HepG2 (cell line): ENCODE results near the gene GCM1. TPM values are rescaled to one million over a fixed set of nuclear protein-coding genes. Genes with fewer than 3 reads are reported as not detected.

Experiments
- ATAC-seq: fragments of 200-7000 bp; cut with Tn5 transposase; 3 replicates; pipeline ENCODE4 v1.9.1; 2020; ENCODE audit warnings: mild to moderate bottlenecking, moderate library complexity
- BruUV-seq: library from RNA; stranded (reverse); fragments of 400-500 nt; replicated peaks from 2 replicates; lab custom pipeline; 2021; lab: Mats Ljungman, UMichigan
- CTCF ChIA-PET: fragments of 300-600 bp; formaldehyde crosslinking; extraction: SDS; loops from one replicate; lab custom pipeline; 2021; ENCODE audit warnings: low total read pairs, inconsistent platforms, low intra/inter-chr PET ratio; lab: Yijun Ruan, JAX
- POLR2A ChIA-PET: fragments of 350-600 bp; sonication (Branson Sonifier 250); formaldehyde crosslinking; loops from one replicate; lab custom pipeline; 2020; ENCODE audit warnings: antibody characterized with exemption, inconsistent platforms; lab: Yijun Ruan, JAX
- DNase-seq: peaks from one replicate; pipeline ENCODE4 v3.0.0-alpha.2; 2015; ENCODE audit warnings: low spot score
- FAIRE-seq: peaks from 3 replicates; lab custom pipeline; 2011; peaks lifted over from hg19 to GRCh38; lab: Jason Lieb, UNC
- H2AFZ ChIP-seq: one replicate; pipeline ENCODE4 v1.6.1; 2011; ENCODE audit warnings: low read length, inconsistent platforms
- H3K27ac ChIP-seq: fragments of 300-600 bp; 3 replicates; pipeline ENCODE4 v1.8.0; 2011; ENCODE audit warnings: mixed run types, mild to moderate bottlenecking, mixed read lengths, low read length, inconsistent platforms; ENCODE audit not compliant: insufficient read depth; ENCODE audit errors: extremely low read length
- H3K27me3 ChIP-seq, 2 experiments: fragments of 200-600 bp in 1 of 2; 2 replicates in 1 of 2; 3 replicates in 1 of 2; pipeline versions ENCODE4 v1.6.0 to v1.8.0; 2011; ENCODE audit warnings: low read length in 2 of 2, mild to moderate bottlenecking in 2 of 2, moderate library complexity in 2 of 2, inconsistent platforms in 1 of 2; ENCODE audit not compliant: insufficient read depth in 2 of 2, control insufficient read depth in 1 of 2
- H3K36me3 ChIP-seq, 2 experiments: fragments of 200-600 bp in 1 of 2; replicated peaks in 1 of 2; 2 replicates in 1 of 2; 3 replicates in 1 of 2; pipeline versions ENCODE4 v1.5.1 to v1.8.0; 2011; ENCODE audit warnings: low read length in 2 of 2, inconsistent platforms in 1 of 2; ENCODE audit not compliant: insufficient read depth in 2 of 2, control insufficient read depth in 1 of 2
- H3K4me1 ChIP-seq: 2 replicates; pipeline ENCODE4 v1.5.1; 2012; ENCODE audit warnings: low read length, inconsistent platforms; ENCODE audit not compliant: insufficient read depth
- H3K4me2 ChIP-seq: 2 replicates; pipeline ENCODE4 v1.6.0; 2011; ENCODE audit warnings: low read depth, low read length, inconsistent platforms
- H3K4me3 ChIP-seq, 3 experiments: fragments of 200-600 bp in 1 of 3; sonication (generic), shearing (Covaris generic) in 1 of 3; replicated peaks in 1 of 3; 2 replicates each; pipeline ENCODE4 v1.5.1; 2011 to 2016; ENCODE audit warnings: low read length in 3 of 3, inconsistent platforms in 2 of 3, low read depth in 2 of 3, mild to moderate bottlenecking in 2 of 3, control low read depth in 1 of 3, mixed read lengths in 1 of 3; ENCODE audit not compliant: insufficient read depth in 1 of 3
- H3K79me2 ChIP-seq: one replicate; pipeline ENCODE4 v1.6.1; 2011; ENCODE audit warnings: low read length, inconsistent platforms; ENCODE audit not compliant: insufficient read depth
- H3K9ac ChIP-seq: 2 replicates; pipeline ENCODE4 v1.6.0; 2011; ENCODE audit warnings: mild to moderate bottlenecking, low read depth, low read length, inconsistent platforms; ENCODE audit not compliant: insufficient read depth
- H3K9me3 ChIP-seq: 2 replicates; pipeline ENCODE4 v1.5.1; 2012; ENCODE audit warnings: mild to moderate bottlenecking, low read length
- H4K20me1 ChIP-seq: 2 replicates; pipeline ENCODE4 v1.6.0; 2011; ENCODE audit warnings: inconsistent platforms, mild to moderate bottlenecking, low read length, moderate library complexity; ENCODE audit not compliant: insufficient read depth
- KLF12 ChIP-seq: sonication (generic); formaldehyde crosslinking; IDR thresholded peaks from 2 replicates; pipeline ENCODE4 v1.4.0; 2020; ENCODE audit warnings: missing genetic modification reagents, borderline replicate concordance
- MAFK ChIP-seq, 2 experiments: IDR thresholded peaks in 1 of 2; conservative IDR thresholded peaks in 1 of 2; 2 replicates each; pipeline ENCODE4 v1.6.1; 2011; ENCODE audit warnings: improper control_type of control experiment in 2 of 2, low read length in 2 of 2
- PRDM10 ChIP-seq: sonication (generic); formaldehyde crosslinking; IDR thresholded peaks from 2 replicates; pipeline ENCODE4 v1.4.0; 2020; ENCODE audit warnings: low read depth, missing genetic modification reagents
- RBM22 ChIP-seq: fragments of 200-400 bp; formaldehyde crosslinking; optimal IDR thresholded peaks from 2 replicates; pipeline ENCODE3; 2017; ENCODE audit warnings: mild to moderate bottlenecking, low read length, moderate library complexity
- ZBTB25 ChIP-seq: IDR thresholded peaks from 2 replicates; pipeline ENCODE4 v1.6.1; 2018; ENCODE audit warnings: missing genetic modification reagents
- ZNF770 ChIP-seq: sonication (generic); formaldehyde crosslinking; IDR thresholded peaks from 2 replicates; pipeline ENCODE4 v1.5.0; 2020; ENCODE audit warnings: mild to moderate bottlenecking, missing genetic modification reagents
- WGBS: methylation state at CpG from one replicate; pipeline ENCODE4 v1.1.6; 2017; ENCODE audit warnings: low lambda C conversion rate; 5-methylcytosine and 5-hydroxymethylcytosine counted together
- in situ Hi-C: cut with HindIII; loops from 2 replicates; pipeline ENCODE4 v1.10.0; 2017; ENCODE audit warnings: low pct_unique_long_range_greater_than_20kb; ENCODE audit not compliant: extremely low pct_ligation_motif_present
- intact Hi-C: fragments of 100-400 bp; cut with micrococcal nuclease; formaldehyde crosslinking; loops from one replicate; pipeline ENCODE4 v1.10.0; 2022; ENCODE audit not compliant: unreplicated experiment
- polyA plus RNA-seq, 8 experiments: library from polyadenylated mRNA; depleted of rRNA in 3 of 8; stranded (reverse) in 7 of 8; unstranded in 1 of 8; fragments of >200 nt; fragmentation: Illumina TruSeq in 4 of 8; extraction: Trizol in 4 of 8; gene quantifications; 2 replicates each; pipeline versions ENCODE4 v1.2.1 to v1.2.3, GENCODE V29; 2011 to 2016; ENCODE audit warnings: low read depth in 4 of 8, missing spikeins in 1 of 8, mixed read lengths in 1 of 8; ENCODE audit not compliant: insufficient read depth in 1 of 8
- total RNA-seq, 5 experiments: library from RNA; depleted of rRNA; stranded (reverse); fragments of >200 nt; fragmentation: Illumina TruSeq; extraction: Trizol; gene quantifications; 2 replicates each; pipeline ENCODE4 v1.2.3, GENCODE V29; 2016; ENCODE audit warnings: low read depth in 1 of 5

Gene GCM1
- total and polyA plus RNA-seq, 2 of the 13 experiments (the other 11 are each of a cell fraction or from before 2014, with no cell fraction given), result 0.04 to 0.13 TPM

GRCh38 chr6:53175027-53175426, 26.4 kb upstream of the GCM1 start (continued):
- no peak for TF ChIP-seq ZNF770 (CRISPR knock-in tag)
- no peak for TF ChIP-seq ZBTB25 (CRISPR knock-in tag)
- TF ChIP-seq KLF12, result no peak
- TF ChIP-seq RBM22, result no peak

- DNase-seq, result no peak
- H3K79me2 ChIP-seq, result no peaks in the 10 kb centered on the region
- intact Hi-C loops (loop anchor here (1.0 to 5.0 kb wide), 6 partner anchors 122 to 555 kb away; partner anchors contain the start of gene ELOVL5), in situ Hi-C loops (loop anchor here (5.0 to 25.0 kb wide), 3 partner anchors 122 to 540 kb away; no protein-coding TSS in a partner anchor)
- peak; percentile 16; the same call in 2 of the 3 replicates for ATAC-seq
- FAIRE-seq, result no peak
- no peak overlapping the region for H3K9ac ChIP-seq
- H3K27me3 ChIP-seq, result no peaks in the 10 kb centered on the region
- POLR2A ChIA-PET, result no interaction called here
- no peak overlapping the region for H3K4me2 ChIP-seq
- CTCF ChIA-PET, result interaction anchor here (0.7 to 6.8 kb wide), 14 partner anchors 21 to 556 kb away, joined by 3 to 179 read pairs (median 7); no protein-coding TSS in a partner anchor
- H4K20me1 ChIP-seq, result no peaks in the 10 kb centered on the region
- BruUV-seq, result no TSS peak
- WGBS, result 34% methylated on average over 6 of the region's 6 CpGs
- no peaks in the 10 kb centered on the region for H3K36me3 ChIP-seq
- H3K27ac ChIP-seq, result no peak overlapping the region
- no peaks in the 10 kb centered on the region for H3K4me1 ChIP-seq
- H3K4me3 ChIP-seq, result no peak overlapping the region
- no peaks in the 10 kb centered on the region for H3K9me3 ChIP-seq
- no peak overlapping the region for H2AFZ ChIP-seq
- TF ChIP-seq PRDM10 (CRISPR knock-in tag) (no peak), MAFK (conservative IDR thresholded peaks at IDR 0.05 in 1 of 2, IDR thresholded peaks at IDR 0.05 in 1 of 2; ENCODE audit: low read length in 2 of 2) (peak; percentile 74 to 84; a peak in 3 of 4 replicates)
Measured at GRCh38 chr6:53172468-53172803, 23.8 kb upstream of the GCM1 start.
